Measurements from ENCODE around the gene RPA1. TPM values are rescaled to one million over a fixed set of nuclear protein-coding genes. Genes with fewer than 3 reads are reported as not detected.

The RPA1 gene
- total RNA-seq, 1 experiment from 2014 or later: 158 TPM

DNA sequence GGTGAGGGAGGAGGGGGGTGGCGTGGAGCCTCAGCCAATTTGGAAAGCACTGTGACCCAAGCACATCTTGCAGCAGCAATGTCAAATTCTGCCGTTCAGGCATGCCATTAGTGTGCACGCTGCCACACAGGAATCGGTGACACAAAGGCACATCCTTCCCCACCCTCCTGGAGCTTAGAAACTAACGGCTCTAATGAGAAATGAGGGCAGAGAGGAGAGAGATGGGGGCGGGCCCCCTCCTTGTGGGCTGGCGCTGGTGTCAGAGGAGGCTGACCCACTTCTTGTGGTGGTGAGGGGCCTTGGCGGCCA is 100.5 kb downstream of the RPA1 start:
- no peaks in the 10 kb centered on the region for H3K36me3 Mint-ChIP-seq
- H3K27me3 Mint-ChIP-seq (ENCODE audit: low read depth): peaks cover 16% of the 10 kb centered on the region
- no peaks in the 10 kb centered on the region for H3K9me3 Mint-ChIP-seq
- H3K4me1 Mint-ChIP-seq: 0 out of 2 replicates have a peak, but pooled peaks cover 2% of the 10 kb centered on the region
- TF ChIP-seq PREB (CRISPR knock-in tag; IDR thresholded peaks at IDR 0.05; ENCODE audit: borderline replicate concordance): no peak
- H3K4me3 Mint-ChIP-seq: no peak overlapping the region
- H3K27ac Mint-ChIP-seq: no peak overlapping the region
- POLR2A ChIA-PET: no interaction called here
- DNase-seq (ENCODE audit: low spot score): no peak
- CTCF ChIA-PET: interaction anchor here (0.6 to 1.2 kb wide), 6 partner anchors 9 to 314 kb away, joined by 3 to 4 read pairs (median 3); no protein-coding TSS in a partner anchor
- no peak for ATAC-seq

DNA sequence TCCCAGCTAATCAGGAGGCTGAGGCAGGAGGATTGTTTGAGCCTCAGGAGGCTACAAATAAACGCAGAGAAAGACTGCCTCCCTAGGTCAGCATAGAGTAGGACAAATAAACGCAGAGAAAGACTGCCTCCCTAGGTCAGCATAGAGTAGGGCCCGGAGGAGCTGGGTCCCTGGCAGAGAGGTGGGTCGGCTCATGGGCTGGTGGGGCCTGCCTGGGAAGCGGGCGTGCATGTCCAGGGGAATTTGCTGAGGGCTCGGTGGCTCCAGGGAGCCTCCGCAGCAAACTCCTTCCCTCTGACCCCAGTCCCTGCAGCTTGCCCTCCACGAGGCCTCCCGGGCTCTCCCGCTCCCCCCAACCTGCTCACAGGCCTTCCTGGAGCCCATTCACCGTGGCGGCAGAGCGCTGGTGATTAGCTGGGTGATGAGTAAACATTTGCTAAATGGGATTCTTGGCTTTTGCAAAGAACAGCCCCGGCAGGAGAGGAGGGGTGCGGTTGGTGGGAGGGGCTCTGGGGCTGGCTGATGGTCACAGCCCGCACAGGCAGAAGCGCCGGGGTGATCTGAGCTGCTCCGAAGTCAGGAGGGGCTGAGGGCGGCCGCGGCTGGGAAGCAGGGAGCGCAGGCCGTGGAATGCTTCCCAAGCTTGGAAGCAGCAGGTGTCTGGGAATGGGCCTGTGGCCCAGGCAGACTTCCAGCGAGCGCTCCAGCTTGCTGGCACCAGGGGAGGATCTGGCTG is 102.2 kb downstream of the RPA1 start:
- CTCF ChIA-PET: interaction anchor here (0.6 to 2.6 kb wide), 20 partner anchors 10 to 313 kb away, joined by 3 to 19 read pairs (median 4); partner anchors contain the start of genes OVCA2 and RTN4RL1
- H3K36me3 Mint-ChIP-seq: no peaks in the 10 kb centered on the region
- peak; percentile 93; the same call in 1 of the 2 replicates for TF ChIP-seq GTF2I (CRISPR knock-in tag; conservative IDR thresholded peaks at IDR 0.05)
- TF ChIP-seq ETV6 (CRISPR knock-in tag; IDR thresholded peaks at IDR 0.05): no peak
- TF ChIP-seq ZNF532 (CRISPR knock-in tag; IDR thresholded peaks at IDR 0.05; ENCODE audit: borderline replicate concordance): no peak
- TF ChIP-seq NFATC4 (CRISPR knock-in tag; IDR thresholded peaks at IDR 0.05): no peak
- TF ChIP-seq FOXK1 (CRISPR knock-in tag; IDR thresholded peaks at IDR 0.05): no peak
- TF ChIP-seq TEAD1 (CRISPR knock-in tag; IDR thresholded peaks at IDR 0.05): no peak
- no peak for TF ChIP-seq RORB (CRISPR knock-in tag; IDR thresholded peaks at IDR 0.05)
- no peak for TF ChIP-seq ZNF232 (CRISPR knock-in tag; IDR thresholded peaks at IDR 0.05)
- 0 out of 2 replicates have a peak, but pooled peaks cover 2% of the 10 kb centered on the region for H3K4me1 Mint-ChIP-seq
- no peak overlapping the region for H3K27ac Mint-ChIP-seq
- H3K9me3 Mint-ChIP-seq: no peaks in the 10 kb centered on the region
- ATAC-seq (peak; percentile 91), DNase-seq (ENCODE audit: low spot score) (peak; percentile 73)
- POLR2A ChIA-PET: interaction anchor here (0.9 to 1.3 kb wide), 2 partner anchors 68 to 91 kb away, joined by 3 read pairs; no protein-coding TSS in a partner anchor
- peaks cover 16% of the 10 kb centered on the region for H3K27me3 Mint-ChIP-seq (ENCODE audit: low read depth)
- peak overlapping the region; percentile 47 for H3K4me3 Mint-ChIP-seq

GRCh38 chr17:1933875-1934715 is 104.3 kb downstream of the RPA1 start:
- H3K9me3 Mint-ChIP-seq: no peaks in the 10 kb centered on the region
- POLR2A ChIA-PET: no interaction called here
- no peak overlapping the region; the same call in 1 of the 2 replicates for H3K27ac Mint-ChIP-seq
- no peak overlapping the region for H3K4me3 Mint-ChIP-seq
- no peak for ATAC-seq
- H3K36me3 Mint-ChIP-seq: no peaks in the 10 kb centered on the region
- H3K4me1 Mint-ChIP-seq: 0 out of 2 replicates have a peak, but pooled peaks cover 2% of the 10 kb centered on the region
- no peak for DNase-seq (ENCODE audit: low spot score)
- no peak for TF ChIP-seq SMAD3 (CRISPR knock-in tag; IDR thresholded peaks at IDR 0.05; ENCODE audit: borderline replicate concordance)
- no peak for TF ChIP-seq ZNF317 (CRISPR knock-in tag; IDR thresholded peaks at IDR 0.05; ENCODE audit: borderline replicate concordance, low read depth)
- TF ChIP-seq, protein P1, sequence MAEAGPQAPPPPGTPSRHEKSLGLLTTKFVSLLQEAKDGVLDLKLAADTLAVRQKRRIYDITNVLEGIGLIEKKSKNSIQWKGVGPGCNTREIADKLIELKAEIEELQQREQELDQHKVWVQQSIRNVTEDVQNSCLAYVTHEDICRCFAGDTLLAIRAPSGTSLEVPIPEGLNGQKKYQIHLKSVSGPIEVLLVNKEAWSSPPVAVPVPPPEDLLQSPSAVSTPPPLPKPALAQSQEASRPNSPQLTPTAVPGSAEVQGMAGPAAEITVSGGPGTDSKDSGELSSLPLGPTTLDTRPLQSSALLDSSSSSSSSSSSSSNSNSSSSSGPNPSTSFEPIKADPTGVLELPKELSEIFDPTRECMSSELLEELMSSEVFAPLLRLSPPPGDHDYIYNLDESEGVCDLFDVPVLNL (CRISPR knock-in tag; IDR thresholded peaks at IDR 0.05; ENCODE audit: borderline replicate concordance, low read depth): no peak
- no peak for TF ChIP-seq ZNF121 (CRISPR knock-in tag; IDR thresholded peaks at IDR 0.05)
- no peak for TF ChIP-seq ZBTB21 (CRISPR knock-in tag; IDR thresholded peaks at IDR 0.05; ENCODE audit: borderline replicate concordance)
- TF ChIP-seq NFYB (CRISPR knock-in tag; conservative IDR thresholded peaks at IDR 0.05; ENCODE audit: low read depth): no peak
- no peak for TF ChIP-seq ERG (CRISPR knock-in tag; IDR thresholded peaks at IDR 0.05)
- TF ChIP-seq ZNF396 (CRISPR knock-in tag; IDR thresholded peaks at IDR 0.05; ENCODE audit: borderline replicate concordance): no peak
- no peak for TF ChIP-seq ZNF423 (CRISPR knock-in tag; IDR thresholded peaks at IDR 0.05)
- CTCF ChIA-PET: no interaction called here
- H3K27me3 Mint-ChIP-seq (ENCODE audit: low read depth): peaks cover 16% of the 10 kb centered on the region

Data from WTC11 (cell line).